OCI-LY7 (cell line): ENCODE measurements around the gene RNF168. TPM values are rescaled to one million over a fixed set of nuclear protein-coding genes. Genes with fewer than 3 reads are reported as not detected.
"Not testable (repeated sequence)": the region's sequence is repeated elsewhere in the genome, so short reads cannot be mapped to it uniquely, and the experiment has no call there.

Experiments
- BruUV-seq: library from RNA; stranded (reverse); fragments of 400-500 nt; replicated peaks from 2 replicates; lab custom pipeline; 2021; lab: Mats Ljungman, UMichigan
- CTCF ChIA-PET: fragments of 300-600 bp; sonication (Branson Sonifier 250); formaldehyde crosslinking; loops from one replicate; lab custom pipeline; 2022; ENCODE audit warnings: antibody characterized with exemption; ENCODE audit not compliant: unreplicated experiment; lab: Charles Lee
- POLR2A ChIA-PET: fragments of 300-600 bp; sonication (Branson Sonifier 250); formaldehyde crosslinking; loops from one replicate; lab custom pipeline; 2022; ENCODE audit warnings: antibody characterized with exemption; lab: Charles Lee
- DNase-seq: peaks from one replicate; pipeline ENCODE4 v3.0.0-alpha.2; 2015; ENCODE audit warnings: low spot score
- H2AFZ ChIP-seq: fragments of 200-600 bp; sonication (generic), shearing (Covaris generic); 2 replicates; pipeline ENCODE4 v1.6.1; 2014; ENCODE audit warnings: mild to moderate bottlenecking, antibody characterized with exemption, low read length, moderate library complexity
- H3K27ac ChIP-seq: fragments of 200-600 bp; sonication (generic); 2 replicates; pipeline ENCODE4 v1.5.1; 2014; ENCODE audit warnings: mixed run types, low read depth, mild to moderate bottlenecking, moderate library complexity, low read length, inconsistent platforms; ENCODE audit not compliant: poor library complexity, severe bottlenecking
- H3K36me3 ChIP-seq: fragments of 200-600 bp; sonication (generic); 2 replicates; pipeline ENCODE4 v1.6.1; 2014; ENCODE audit warnings: mild to moderate bottlenecking, antibody characterized with exemption, low read length, moderate library complexity, mixed read lengths; ENCODE audit not compliant: insufficient read depth
- H3K4me1 ChIP-seq: fragments of 200-600 bp; sonication (generic); 2 replicates; pipeline ENCODE4 v1.5.1; 2014; ENCODE audit warnings: mild to moderate bottlenecking, low read length; ENCODE audit not compliant: insufficient read depth, poor library complexity, severe bottlenecking
- H3K4me2 ChIP-seq: fragments of 200-600 bp; sonication (generic); 2 replicates; pipeline ENCODE4 v1.6.1; 2014; ENCODE audit warnings: mild to moderate bottlenecking, low read length
- H3K4me3 ChIP-seq: fragments of 200-600 bp; sonication (generic); 2 replicates; pipeline ENCODE4 v1.5.1; 2014; ENCODE audit warnings: mild to moderate bottlenecking, low read depth, low read length; ENCODE audit not compliant: poor library complexity, severe bottlenecking
- H3K79me2 ChIP-seq: fragments of 200-600 bp; sonication (generic); 2 replicates; pipeline ENCODE4 v1.6.1; 2016; ENCODE audit warnings: low read depth, mild to moderate bottlenecking, low read length, moderate library complexity, mixed read lengths; ENCODE audit not compliant: insufficient read depth
- H3K9me2 ChIP-seq: fragments of 200-600 bp; sonication (generic); 2 replicates; pipeline ENCODE4 v1.6.1; 2016; ENCODE audit warnings: mild to moderate bottlenecking, low read length, mixed read lengths; ENCODE audit not compliant: insufficient read depth
- H3K9me3 ChIP-seq: fragments of 200-600 bp; sonication (generic); 2 replicates; pipeline ENCODE4 v1.6.1; 2014; ENCODE audit warnings: mild to moderate bottlenecking, mixed run types, low read length, mixed read lengths
- H4K20me1 ChIP-seq: fragments of 200-600 bp; sonication (generic); 2 replicates; pipeline ENCODE4 v1.6.1; 2014; ENCODE audit warnings: mild to moderate bottlenecking, antibody characterized with exemption, low read length, moderate library complexity, mixed read lengths; ENCODE audit not compliant: insufficient read depth
- EZH2phosphoT487 ChIP-seq: fragments of 200-600 bp; sonication (generic); IDR thresholded peaks from 2 replicates; pipeline ENCODE4 v1.6.1; 2018; ENCODE audit warnings: low read depth, borderline replicate concordance, mild to moderate bottlenecking, mixed run types, antibody characterized with exemption, low read length, moderate library complexity, mixed read lengths
- intact Hi-C: fragments of 100-400 bp; cut with micrococcal nuclease; formaldehyde crosslinking; loops from one replicate; pipeline ENCODE4 v1.10.0; 2022; ENCODE audit not compliant: unreplicated experiment
- total RNA-seq, 2 experiments: library from RNA; depleted of rRNA in 1 of 2; stranded (reverse); fragments of >200 nt in 1 of 2; shearing (Covaris generic) in 1 of 2; gene quantifications; 2 replicates each; pipeline ENCODE4 v1.2.3, GENCODE V29; 2014 to 2022
- TF ChIP-seq, protein P1 (sequence below): fragments of 200-600 bp; sonication (generic); conservative IDR thresholded peaks from 2 replicates; pipeline ENCODE4 v1.5.1; 2014; ENCODE audit warnings: mild to moderate bottlenecking, antibody characterized with exemption, low read length, moderate library complexity, mixed read lengths

The RNF168 gene
- total RNA-seq, 2 experiments from 2014 or later, result 31.3 to 38.1 TPM

DNA sequence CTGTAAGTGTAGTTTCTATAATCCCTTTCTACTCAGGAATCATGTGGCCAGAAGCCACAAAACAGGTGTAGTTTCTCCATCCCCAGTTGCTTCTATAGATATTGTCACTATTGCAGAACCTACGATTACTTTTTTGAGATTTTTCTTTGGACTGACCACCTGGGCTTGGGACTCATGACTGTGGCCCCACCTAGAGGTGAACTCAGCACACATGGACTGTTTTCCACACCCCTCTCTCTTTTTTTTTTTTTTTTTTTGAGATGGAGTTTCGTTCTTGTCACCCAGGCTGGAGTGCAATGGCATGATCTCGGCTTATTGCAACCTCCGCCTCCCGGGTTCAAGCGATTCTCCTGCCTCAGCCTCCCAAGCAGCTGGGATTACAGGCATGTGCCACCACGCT is 58.2 kb downstream of the RNF168 start:
- H4K20me1 ChIP-seq, H3K9me2 ChIP-seq, H3K27ac ChIP-seq, H3K4me2 ChIP-seq, H3K36me3 ChIP-seq, H3K4me3 ChIP-seq, POLR2A ChIA-PET, H2AFZ ChIP-seq, CTCF ChIA-PET, H3K79me2 ChIP-seq, BruUV-seq, H3K4me1 ChIP-seq, H3K9me3 ChIP-seq: not testable (repeated sequence)
- TF ChIP-seq, protein P1, sequence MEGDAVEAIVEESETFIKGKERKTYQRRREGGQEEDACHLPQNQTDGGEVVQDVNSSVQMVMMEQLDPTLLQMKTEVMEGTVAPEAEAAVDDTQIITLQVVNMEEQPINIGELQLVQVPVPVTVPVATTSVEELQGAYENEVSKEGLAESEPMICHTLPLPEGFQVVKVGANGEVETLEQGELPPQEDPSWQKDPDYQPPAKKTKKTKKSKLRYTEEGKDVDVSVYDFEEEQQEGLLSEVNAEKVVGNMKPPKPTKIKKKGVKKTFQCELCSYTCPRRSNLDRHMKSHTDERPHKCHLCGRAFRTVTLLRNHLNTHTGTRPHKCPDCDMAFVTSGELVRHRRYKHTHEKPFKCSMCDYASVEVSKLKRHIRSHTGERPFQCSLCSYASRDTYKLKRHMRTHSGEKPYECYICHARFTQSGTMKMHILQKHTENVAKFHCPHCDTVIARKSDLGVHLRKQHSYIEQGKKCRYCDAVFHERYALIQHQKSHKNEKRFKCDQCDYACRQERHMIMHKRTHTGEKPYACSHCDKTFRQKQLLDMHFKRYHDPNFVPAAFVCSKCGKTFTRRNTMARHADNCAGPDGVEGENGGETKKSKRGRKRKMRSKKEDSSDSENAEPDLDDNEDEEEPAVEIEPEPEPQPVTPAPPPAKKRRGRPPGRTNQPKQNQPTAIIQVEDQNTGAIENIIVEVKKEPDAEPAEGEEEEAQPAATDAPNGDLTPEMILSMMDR, result peak; percentile 40; the same call in 1 of the 2 replicates
- intact Hi-C loops, result loop anchor here (10.0 kb wide), 1 partner anchor 191 kb away; no protein-coding TSS in a partner anchor
- peak; percentile 22 for DNase-seq

DNA sequence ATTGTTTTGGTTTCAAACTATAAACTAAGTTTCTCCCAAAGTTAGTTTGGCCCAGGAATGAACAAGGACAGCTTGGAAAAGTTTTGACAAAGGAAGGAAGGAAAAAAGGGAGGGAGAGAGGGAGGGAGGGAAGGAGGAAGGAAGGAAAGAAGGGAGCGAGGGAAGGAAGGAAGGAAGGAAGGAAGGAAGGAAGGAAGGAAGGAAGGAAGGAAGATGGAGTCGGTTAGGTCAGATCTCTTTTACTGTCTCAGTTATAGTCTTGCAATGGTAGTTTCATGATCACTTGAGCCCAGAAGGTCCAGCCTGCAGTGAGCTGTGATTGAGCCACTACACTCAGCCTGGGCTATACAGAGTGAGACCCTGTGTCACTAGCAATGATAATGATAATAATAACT is 59.1 kb downstream of the RNF168 start:
- H3K27ac ChIP-seq, result no peak overlapping the region
- H3K4me2 ChIP-seq, result no peak overlapping the region
- TF ChIP-seq, protein P1, result no peak
- no peak for TF ChIP-seq EZH2phosphoT487
- H3K9me2 ChIP-seq, result no peaks in the 10 kb centered on the region
- ChIA-PET POLR2A (interaction anchor here (0.6 to 0.7 kb wide), 2 partner anchors 8 to 273 kb away, joined by 3 read pairs; no protein-coding TSS in a partner anchor), CTCF (no interaction called here)
- intact Hi-C loops, result loop anchor here (10.0 kb wide), 1 partner anchor 190 kb away; no protein-coding TSS in a partner anchor
- no peak overlapping the region for H3K4me3 ChIP-seq
- no peaks in the 10 kb centered on the region for H3K36me3 ChIP-seq
- DNase-seq, result no peak
- no peaks in the 10 kb centered on the region for H3K9me3 ChIP-seq
- H4K20me1 ChIP-seq, result no peaks in the 10 kb centered on the region
- no peaks in the 10 kb centered on the region for H3K79me2 ChIP-seq
- H2AFZ ChIP-seq, result no peak overlapping the region
- H3K4me1 ChIP-seq, result peaks cover 12% of the 10 kb centered on the region
- no TSS peak for BruUV-seq

DNA sequence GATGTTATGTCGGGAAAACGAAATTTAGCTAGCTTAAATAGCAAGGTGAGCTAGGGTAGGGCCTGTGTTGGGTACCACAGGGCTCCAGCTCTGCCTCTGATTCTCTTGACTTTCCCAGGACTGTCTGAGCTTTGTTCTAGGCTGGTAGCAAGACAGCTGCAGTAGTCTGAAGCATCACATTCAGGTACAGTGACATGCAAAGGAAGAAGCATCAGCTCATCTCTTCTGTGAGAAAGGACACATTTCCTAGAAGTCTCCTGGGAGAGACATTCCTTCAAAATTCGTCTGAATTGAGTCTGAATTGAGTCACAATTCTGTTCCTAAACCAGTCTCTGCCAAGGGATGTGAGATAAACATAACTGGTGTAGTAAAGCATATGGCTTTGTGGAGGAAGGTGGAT is 62.9 kb downstream of the RNF168 start:
- no peak overlapping the region for H3K27ac ChIP-seq
- TF ChIP-seq EZH2phosphoT487, result no peak
- TF ChIP-seq, protein P1, result no peak
- peaks cover 12% of the 10 kb centered on the region for H3K4me1 ChIP-seq
- H2AFZ ChIP-seq, result peak overlapping the region; percentile 17; the same call in 1 of the 2 replicates
- H3K4me3 ChIP-seq, result no peak overlapping the region
- POLR2A ChIA-PET, result interaction anchor here (1.9 kb wide), 1 partner anchor 8 kb away, joined by 5 read pairs; the partner anchor contains the start of gene UBXN7
- no peaks in the 10 kb centered on the region for H3K79me2 ChIP-seq
- H3K36me3 ChIP-seq, result no peaks in the 10 kb centered on the region
- H3K9me3 ChIP-seq, result no peaks in the 10 kb centered on the region
- H3K9me2 ChIP-seq, result no peaks in the 10 kb centered on the region
- CTCF ChIA-PET, result no interaction called here
- BruUV-seq, result no TSS peak
- H4K20me1 ChIP-seq, result no peaks in the 10 kb centered on the region
- intact Hi-C loops, result loop anchor here (10.0 kb wide), 1 partner anchor 186 kb away; no protein-coding TSS in a partner anchor
- DNase-seq, result no peak
- no peak overlapping the region for H3K4me2 ChIP-seq
